Femur (tissue), 1 donor: ENCODE results near the gene BTN1A1.
"Not testable (repeated sequence)": the region's sequence is repeated elsewhere in the genome, so short reads cannot be mapped to it uniquely, and the experiment has no call there.

ENCODE experiments used
- DNase-seq: peaks from one replicate; pipeline ENCODE4 v3.0.0-alpha.2; 2017

The BTN1A1 gene

DNA sequence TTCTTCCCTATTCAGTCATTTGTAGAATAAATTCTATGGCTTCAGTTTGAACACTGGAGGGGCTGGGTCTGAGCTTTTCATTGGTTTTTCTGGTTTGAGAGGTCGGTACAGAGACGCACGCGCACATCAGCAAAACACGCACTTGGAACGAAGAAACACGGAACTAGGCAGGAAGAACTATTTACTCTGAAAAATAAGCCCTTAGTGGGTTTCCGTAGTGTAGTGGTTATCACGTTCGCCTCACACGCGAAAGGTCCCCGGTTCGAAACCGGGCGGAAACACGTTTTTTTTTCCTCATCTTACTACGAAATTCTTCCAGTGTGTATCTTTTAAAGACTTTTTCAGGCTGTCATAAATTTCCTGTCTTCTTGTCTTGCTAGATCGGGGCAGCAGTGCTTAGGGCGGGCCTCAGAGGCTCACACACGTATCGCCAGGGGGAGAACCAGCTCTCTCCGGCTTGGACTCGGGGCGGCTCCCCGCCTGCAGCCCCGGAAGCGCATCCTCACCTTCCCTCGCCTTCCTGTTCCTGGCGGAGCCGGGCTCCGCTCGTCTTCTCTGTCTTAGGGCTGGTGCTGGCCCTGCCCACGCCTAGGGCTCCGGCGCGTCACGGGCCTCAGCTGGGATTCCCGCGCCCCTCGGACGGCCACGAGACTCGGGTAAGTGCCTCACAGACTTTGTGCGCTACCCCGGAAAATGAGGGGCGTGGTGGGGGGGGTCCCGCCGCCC is 37.9 kb downstream of the BTN1A1 start, which contains the start of gene HMGN4:
HMGN4 (plus strand) TSS at position 521 of the 726 bp plus-strand sequence. CDS start 6,841 bp downstream, outside the sequence.
- peak; percentile 90 for DNase-seq

DNA sequence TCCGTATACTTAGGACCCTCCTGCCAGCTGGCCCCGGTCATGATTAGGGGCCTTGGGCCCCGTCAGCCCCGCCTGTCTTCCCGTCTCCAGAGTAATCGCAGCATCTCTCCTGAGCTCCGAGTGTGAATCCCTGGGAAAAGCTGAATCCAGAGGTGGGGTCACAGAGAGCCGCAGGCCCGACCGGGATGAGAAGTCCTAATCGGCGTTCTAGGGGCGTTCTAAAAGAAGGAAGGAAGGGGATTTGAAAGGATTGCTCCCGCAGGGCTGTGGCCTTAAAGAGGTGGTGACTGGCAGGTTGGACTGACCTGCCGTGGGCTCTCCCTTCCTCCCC is 38.4 kb downstream of the BTN1A1 start:
- DNase-seq: no peak

- no peak for DNase-seq
Measured at GRCh38 chr6:26539071-26539615, 39.0 kb downstream of the BTN1A1 start.

DNA sequence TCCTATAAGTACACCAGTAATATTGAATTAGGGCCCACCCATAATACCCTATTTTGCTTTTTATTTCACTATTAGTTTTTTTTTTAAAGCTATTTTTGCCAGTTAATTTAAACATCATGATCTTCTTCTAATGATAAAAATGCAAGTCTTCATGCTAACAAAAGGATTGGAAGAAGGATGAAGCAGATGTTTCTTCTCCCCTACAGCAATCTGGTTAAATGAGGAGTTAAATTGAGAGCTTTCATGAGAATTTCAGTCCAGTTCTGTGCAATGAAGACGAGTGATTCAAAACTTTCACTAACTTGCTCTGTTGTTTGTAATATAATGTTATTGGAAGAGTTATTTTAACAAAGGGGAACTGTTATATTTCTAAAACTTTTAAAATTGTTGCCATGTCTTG is 41.5 kb downstream of the BTN1A1 start:
- no peak for DNase-seq

- DNase-seq: no peak
Measured at GRCh38 chr6:26543953-26544352, 43.9 kb downstream of the BTN1A1 start.

- no peak for DNase-seq
Measured at GRCh38 chr6:26544473-26544872, 44.4 kb downstream of the BTN1A1 start.

- DNase-seq: no peak
Measured at GRCh38 chr6:26545627-26546026, 45.5 kb downstream of the BTN1A1 start.

GRCh38 chr6:26547363-26547762 is 47.3 kb downstream of the BTN1A1 start:
- not testable (repeated sequence) for DNase-seq

- peak; percentile 80 for DNase-seq
Measured at GRCh38 chr6:26550250-26550993, 50.3 kb downstream of the BTN1A1 start.

GRCh38 chr6:26552205-26552604 is 52.1 kb downstream of the BTN1A1 start:
- no peak for DNase-seq

DNA sequence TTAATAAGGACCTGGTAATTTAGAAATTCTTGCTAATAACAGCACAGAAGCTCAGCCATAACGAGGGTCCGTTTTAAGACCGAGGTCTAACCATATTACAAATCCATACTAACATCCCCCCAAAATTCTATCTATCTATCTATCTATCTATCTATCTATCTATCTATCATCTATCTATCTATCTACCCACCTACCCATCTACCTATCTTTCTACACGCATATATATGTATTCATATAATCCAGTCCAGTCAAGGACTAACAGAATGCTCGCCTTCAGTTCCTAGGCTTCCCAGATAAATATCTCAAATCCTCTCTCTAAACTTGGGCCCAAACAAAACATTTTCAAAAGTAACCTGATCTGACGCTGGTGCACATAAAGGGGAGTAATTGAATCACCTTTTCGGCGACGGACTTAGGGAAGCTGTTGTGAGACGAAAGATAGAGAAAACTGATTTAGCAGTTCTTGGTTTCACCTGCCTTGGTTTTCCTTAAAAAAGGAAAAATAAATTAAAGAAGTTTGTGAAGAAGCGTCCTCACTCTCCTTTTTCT is 52.6 kb downstream of the BTN1A1 start:
- DNase-seq: no peak

DNA sequence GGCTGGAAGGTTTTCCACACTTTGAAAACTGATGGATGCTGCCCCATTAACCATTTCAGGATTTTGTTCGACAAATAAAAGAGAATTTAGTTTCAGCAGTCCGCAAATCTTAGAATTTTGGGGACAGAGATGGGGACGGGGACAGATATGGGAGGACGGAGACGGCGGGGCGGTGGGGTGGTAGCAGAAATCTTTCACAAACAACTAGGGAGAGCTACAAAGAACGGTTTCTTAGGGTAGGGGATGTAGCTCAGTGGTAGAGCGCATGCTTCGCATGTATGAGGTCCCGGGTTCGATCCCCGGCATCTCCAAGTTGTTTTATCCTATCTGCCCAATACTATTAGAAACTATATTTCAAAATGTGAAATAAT is 53.1 kb downstream of the BTN1A1 start:
- peak; percentile 85 for DNase-seq

- DNase-seq: peak; percentile 90
Measured at GRCh38 chr6:26553635-26554446, 53.7 kb downstream of the BTN1A1 start.

- no peak for DNase-seq
Measured at GRCh38 chr6:26554447-26554696, 54.3 kb downstream of the BTN1A1 start.

DNA sequence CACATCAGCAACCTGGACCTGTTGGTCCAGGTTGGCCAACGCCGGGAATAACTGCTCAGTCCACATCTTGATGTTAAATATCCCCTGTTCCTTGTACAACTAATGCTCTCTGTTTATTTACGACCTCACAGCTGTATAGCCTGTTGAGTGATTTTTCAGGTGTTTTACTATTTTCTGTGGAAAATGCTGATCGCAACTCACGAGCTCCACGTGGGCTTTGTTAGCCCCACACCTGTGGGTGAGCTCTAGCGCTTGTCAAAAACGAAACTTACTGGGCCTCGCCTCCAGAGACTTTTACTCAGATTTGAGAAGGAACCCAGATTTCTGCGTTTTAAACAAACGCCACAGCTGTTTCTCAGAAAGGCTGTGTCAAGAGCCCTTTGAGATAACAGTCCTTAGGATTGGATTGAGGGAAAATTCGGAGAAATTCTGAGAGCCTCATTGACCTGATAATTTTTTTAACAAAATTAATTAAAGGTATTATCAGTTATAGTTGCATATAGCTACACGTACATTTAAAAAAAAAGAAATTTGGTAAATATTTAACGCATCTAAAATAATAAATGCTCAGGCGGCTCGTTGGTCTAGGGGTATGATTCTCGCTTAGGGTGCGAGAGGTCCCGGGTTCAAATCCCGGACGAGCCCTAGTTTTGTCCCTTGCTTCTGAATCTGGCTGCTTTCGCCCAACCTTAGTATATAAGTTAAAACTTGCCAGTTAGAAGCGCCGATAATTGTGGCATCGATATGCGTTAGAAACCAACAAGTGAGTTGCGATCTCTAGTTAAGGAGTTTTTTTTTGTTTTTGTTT is 54.8 kb downstream of the BTN1A1 start:
- DNase-seq: peak; percentile 55

DNA sequence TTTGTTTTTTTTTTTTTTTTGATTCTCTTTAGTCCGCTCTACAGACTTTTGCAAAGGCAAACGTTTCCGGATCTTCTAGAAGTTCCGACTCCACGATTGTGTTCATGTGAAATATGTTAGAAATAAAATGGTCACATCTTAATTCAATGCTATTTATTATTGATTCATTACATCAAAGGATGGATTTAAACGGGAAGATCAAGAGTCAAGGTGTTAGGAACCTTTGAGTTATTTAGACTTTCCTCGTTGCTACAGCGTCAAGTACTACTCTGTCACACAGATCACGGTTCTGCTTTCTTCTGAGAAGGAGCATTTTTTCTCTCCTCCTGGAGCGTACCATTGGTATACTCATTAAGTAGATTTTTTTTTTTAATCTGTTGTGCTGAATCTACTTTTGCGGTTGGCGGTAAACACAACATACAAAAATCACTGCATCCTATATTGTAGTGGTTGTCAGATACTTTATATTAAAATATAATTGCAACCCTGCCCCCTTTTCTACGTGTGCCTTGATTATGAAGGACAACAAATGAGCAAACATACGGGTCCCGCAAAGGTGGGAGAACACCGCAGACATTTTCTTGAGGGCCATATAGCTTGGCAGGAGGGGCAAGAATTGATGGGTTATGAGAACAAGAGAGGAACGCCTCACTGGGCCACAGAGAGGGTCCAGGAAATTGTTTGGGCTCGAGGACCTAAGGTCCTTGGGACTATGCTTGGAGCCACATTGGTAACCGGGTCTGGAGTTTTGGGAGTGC is 55.6 kb downstream of the BTN1A1 start:
- DNase-seq: no peak

- peak; percentile 81 for DNase-seq
Measured at GRCh38 chr6:26556263-26557070, 56.4 kb downstream of the BTN1A1 start.
